ENCODE measurements around the gene NGDN.
A peak's percentile ranks its signal among the peaks of the same experiment; 100 is the strongest.

The NGDN gene

DNA sequence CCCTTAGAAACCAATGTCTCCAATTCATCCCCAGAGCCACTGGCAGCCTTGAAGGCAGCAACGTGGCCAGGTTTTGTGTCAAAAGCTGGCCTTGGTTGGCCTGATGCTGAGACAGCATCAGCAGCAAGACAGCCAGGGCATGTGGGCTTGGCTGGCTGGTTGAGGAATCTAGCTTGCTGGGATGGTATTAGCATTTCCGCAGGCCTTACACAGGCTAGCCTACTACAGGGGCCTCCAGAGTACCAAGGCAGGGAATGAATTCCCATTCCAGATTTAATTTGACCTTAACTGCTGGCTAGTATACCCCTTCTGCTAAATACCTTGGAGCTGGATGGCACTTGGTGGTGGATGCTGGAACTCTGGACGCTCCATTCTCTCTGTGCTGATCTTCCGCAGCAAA, 15.8 kb downstream of the NGDN start:
- Mint-ChIP-seq H3K27me3 (ENCODE audit: low read depth, poor library complexity) (peaks cover 3% of the 10 kb centered on the region), H3K27ac (no peak overlapping the region), H3K36me3 (ENCODE audit: low read depth) (peaks cover 5% of the 10 kb centered on the region), H3K4me1 (peaks cover 34% of the 10 kb centered on the region), H3K4me3 (no peak overlapping the region), H3K9me3 (no peaks in the 10 kb centered on the region)
- TF ChIP-seq, protein P1, sequence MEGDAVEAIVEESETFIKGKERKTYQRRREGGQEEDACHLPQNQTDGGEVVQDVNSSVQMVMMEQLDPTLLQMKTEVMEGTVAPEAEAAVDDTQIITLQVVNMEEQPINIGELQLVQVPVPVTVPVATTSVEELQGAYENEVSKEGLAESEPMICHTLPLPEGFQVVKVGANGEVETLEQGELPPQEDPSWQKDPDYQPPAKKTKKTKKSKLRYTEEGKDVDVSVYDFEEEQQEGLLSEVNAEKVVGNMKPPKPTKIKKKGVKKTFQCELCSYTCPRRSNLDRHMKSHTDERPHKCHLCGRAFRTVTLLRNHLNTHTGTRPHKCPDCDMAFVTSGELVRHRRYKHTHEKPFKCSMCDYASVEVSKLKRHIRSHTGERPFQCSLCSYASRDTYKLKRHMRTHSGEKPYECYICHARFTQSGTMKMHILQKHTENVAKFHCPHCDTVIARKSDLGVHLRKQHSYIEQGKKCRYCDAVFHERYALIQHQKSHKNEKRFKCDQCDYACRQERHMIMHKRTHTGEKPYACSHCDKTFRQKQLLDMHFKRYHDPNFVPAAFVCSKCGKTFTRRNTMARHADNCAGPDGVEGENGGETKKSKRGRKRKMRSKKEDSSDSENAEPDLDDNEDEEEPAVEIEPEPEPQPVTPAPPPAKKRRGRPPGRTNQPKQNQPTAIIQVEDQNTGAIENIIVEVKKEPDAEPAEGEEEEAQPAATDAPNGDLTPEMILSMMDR (IDR thresholded peaks at IDR 0.05): no peak
- no peak for DNase-seq

DNA sequence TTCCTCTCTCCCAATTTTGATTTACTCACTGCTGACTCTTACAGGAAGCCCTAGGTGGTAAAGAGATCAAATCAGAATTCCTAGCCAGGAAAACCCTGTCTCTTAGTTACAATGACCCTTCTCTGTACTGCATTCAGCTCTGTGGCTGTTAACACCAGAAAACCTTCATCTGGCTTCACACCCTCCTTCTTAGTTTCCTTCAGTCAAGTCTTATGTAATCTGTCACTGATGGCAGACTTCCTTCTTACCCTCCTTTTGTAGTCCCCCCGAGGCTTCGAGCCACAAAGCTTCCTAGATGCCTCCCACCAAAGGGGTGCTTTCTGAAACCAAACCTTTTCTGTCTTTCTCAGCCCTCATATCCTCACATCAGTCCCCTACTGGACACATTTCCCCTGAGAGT, 16.5 kb downstream of the NGDN start:
- H3K9me3 Mint-ChIP-seq: no peaks in the 10 kb centered on the region
- peaks cover 5% of the 10 kb centered on the region for H3K36me3 Mint-ChIP-seq (ENCODE audit: low read depth)
- H3K4me1 Mint-ChIP-seq: peaks cover 34% of the 10 kb centered on the region
- H3K27ac Mint-ChIP-seq: peak overlapping the region; percentile 6
- H3K27me3 Mint-ChIP-seq (ENCODE audit: low read depth, poor library complexity): peaks cover 3% of the 10 kb centered on the region
- no peak overlapping the region for H3K4me3 Mint-ChIP-seq
- DNase-seq: no peak
- TF ChIP-seq, protein P1 (IDR thresholded peaks at IDR 0.05): no peak

DNA sequence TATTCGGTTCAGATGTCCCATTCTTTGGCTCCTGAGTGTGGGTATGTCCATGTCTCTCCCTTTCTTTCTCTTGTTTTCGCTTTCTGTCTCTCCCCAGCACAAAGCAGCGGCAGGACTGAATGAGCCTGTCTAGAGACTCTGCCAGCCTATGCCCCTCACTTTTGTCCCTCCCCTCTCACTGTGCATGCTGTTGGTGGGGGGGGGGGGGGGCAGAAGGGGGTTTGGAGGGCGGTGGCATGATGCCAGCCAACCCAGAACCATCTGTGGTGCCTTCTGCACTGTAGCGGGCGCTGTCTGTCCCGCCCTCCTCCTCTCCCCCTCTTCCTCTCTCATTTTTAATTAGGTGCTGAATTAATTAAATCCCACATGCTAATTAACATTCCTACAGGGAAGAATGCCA, 17.7 kb downstream of the NGDN start:
- peaks cover 5% of the 10 kb centered on the region for H3K36me3 Mint-ChIP-seq (ENCODE audit: low read depth)
- H3K27ac Mint-ChIP-seq: no peak overlapping the region
- H3K9me3 Mint-ChIP-seq: no peaks in the 10 kb centered on the region

DNA sequence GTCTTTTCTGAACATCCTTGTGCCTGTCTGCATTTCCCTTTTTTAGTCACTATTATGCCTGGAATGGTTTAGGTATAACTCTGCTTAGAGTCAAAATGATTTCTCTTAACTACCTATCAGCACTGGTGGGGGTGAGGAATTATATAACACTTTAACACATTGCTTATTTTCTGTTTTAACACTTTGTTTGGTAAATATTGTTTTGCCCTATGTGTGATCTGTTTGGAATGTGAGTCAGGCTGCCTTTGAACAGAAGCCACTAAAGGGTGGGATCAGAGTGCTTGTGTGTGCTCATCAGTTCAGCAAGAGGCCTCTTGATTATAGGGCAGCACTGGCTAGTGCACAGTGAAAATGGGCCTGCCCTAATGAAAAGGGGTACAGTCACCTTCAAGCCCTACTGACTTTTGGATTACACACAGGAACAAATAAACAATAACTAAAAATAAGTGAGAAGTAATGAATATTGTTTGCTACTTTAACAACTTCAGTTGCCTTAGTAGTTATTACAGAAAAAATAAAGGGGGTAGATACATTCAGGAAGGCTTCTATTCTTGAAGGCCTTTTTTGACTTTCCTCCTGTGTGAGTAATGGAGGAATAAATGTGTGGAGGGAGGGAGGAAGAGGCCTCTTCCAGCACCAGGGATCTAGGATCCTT, 23.2 kb downstream of the NGDN start:
- Mint-ChIP-seq H3K4me1 (peaks cover 20% of the 10 kb centered on the region), H3K9me3 (no peaks in the 10 kb centered on the region), H3K36me3 (ENCODE audit: low read depth) (peaks cover under 1% of the 10 kb centered on the region), H3K27me3 (ENCODE audit: low read depth, poor library complexity) (no peaks in the 10 kb centered on the region), H3K27ac (no peak overlapping the region), H3K4me3 (no peak overlapping the region)
- TF ChIP-seq, protein P1 (IDR thresholded peaks at IDR 0.05): no peak
- DNase-seq: no peak

More for the DNA sequence above, 17.7 kb downstream of the NGDN start:
- H3K4me3 Mint-ChIP-seq: no peak overlapping the region
- H3K4me1 Mint-ChIP-seq: peaks cover 29% of the 10 kb centered on the region
- TF ChIP-seq, protein P1 (IDR thresholded peaks at IDR 0.05): no peak
- peaks cover 3% of the 10 kb centered on the region for H3K27me3 Mint-ChIP-seq (ENCODE audit: low read depth, poor library complexity)
- no peak for DNase-seq

DNA sequence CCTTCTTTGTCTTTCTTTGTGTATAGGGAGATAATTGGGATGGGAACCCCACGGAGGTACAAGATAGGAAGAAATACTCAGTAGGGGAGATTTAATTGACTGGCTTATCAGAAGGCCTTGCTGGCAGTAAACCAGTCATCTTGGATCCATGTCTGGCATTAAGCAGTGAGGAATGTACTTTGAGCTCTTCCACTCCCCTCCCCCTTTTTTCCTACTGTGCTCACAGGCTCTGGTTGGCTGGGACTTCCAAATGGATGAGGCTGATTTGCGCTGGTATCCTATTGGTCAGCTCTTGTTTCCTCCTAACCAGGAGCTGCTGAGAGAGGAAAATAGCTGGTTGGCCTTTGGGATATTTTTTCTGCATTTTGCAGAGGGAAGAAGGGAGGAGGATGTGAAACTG, 24.7 kb downstream of the NGDN start:
- TF ChIP-seq, protein P1 (IDR thresholded peaks at IDR 0.05): no peak
- H3K4me3 Mint-ChIP-seq: no peak overlapping the region
- DNase-seq: no peak
- H3K9me3 Mint-ChIP-seq: no peaks in the 10 kb centered on the region
- peaks cover 20% of the 10 kb centered on the region for H3K4me1 Mint-ChIP-seq
- H3K27me3 Mint-ChIP-seq (ENCODE audit: low read depth, poor library complexity): no peaks in the 10 kb centered on the region
- peak overlapping the region; percentile 26 for H3K27ac Mint-ChIP-seq
- H3K36me3 Mint-ChIP-seq (ENCODE audit: low read depth): no peaks in the 10 kb centered on the region

DNA sequence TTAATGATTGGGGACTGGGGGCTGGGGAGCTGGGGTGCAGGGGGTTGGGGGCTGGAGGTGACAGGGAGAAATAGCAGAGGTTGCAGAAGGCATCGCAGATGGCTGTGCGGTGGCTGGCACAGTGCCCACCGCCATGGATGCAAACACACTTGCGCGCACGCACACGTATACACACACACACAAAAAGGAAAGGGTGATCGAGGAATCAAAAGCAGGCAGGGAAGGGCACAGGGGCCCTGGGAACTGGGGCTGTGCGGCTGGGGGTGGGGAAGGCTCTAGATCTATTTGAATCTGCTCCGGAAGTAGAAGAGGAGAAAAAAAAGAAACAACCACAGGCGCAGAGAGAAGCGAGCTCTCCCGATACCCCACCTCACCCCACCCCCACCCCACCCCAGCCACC, 42.7 kb downstream of the NGDN start:
- DNase-seq: no peak
- Mint-ChIP-seq H3K36me3 (ENCODE audit: low read depth) (peaks cover 5% of the 10 kb centered on the region), H3K27me3 (ENCODE audit: low read depth, poor library complexity) (peaks cover 9% of the 10 kb centered on the region), H3K4me1 (peaks cover 12% of the 10 kb centered on the region), H3K4me3 (no peak overlapping the region), H3K9me3 (no peaks in the 10 kb centered on the region), H3K27ac (no peak overlapping the region)
- TF ChIP-seq, protein P1 (IDR thresholded peaks at IDR 0.05): no peak

Measured in nephron progenitor cell (in vitro differentiated cells).